ENCODE results near the gene CYTH4. TPM values are rescaled to one million over a fixed set of nuclear protein-coding genes. Genes with fewer than 3 reads are reported as not detected.
"Not testable (repeated sequence)": the region's sequence is repeated elsewhere in the genome, so short reads cannot be mapped to it uniquely, and the experiment has no call there.

Gene CYTH4
- total RNA-seq, 2 donors from 2014 or later, result 20.7 to 31.7 TPM

DNA sequence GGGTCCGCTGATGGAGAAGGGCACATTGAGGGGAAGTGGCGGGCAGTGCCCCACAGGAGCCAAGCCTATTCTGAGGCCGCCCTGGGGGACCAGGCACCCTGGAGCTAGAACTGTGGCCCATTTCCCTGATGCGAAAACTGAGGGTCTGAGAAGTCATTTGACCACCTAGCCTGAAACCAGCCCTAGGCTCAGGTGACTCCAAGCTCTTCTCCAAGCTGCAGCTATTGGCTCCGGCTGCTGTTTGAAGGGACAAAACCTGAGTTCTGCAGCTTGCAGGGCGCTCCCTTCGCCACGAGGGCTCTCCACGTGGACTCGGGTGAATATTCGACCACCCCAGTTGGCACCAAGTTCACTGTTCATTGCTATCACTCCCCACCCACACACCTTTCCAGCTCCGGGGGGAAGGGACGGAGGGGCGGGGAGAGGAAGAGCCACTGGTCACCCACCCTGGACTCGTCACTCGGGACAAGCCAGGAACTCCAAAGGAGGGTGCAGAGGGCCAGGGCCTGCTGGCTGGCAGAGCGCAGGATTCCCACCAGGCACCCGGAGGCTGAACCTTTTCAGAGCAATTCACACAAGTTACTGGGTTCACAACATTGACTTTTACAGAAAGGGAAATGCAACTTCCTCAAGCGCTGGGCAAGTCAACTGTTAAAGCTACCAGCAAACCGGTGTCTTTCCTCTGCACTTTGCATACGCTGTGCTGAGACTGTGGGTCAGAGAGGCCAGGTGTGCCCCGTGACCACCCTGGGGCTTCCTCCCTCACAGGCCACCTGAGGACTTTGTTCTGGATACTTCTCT is 37.2 kb upstream of the CYTH4 start:
- intact Hi-C loops (cut with DNase I), result no loop called here
- DNase-seq (ENCODE audit: low spot score), result peak; percentile 67

DNA sequence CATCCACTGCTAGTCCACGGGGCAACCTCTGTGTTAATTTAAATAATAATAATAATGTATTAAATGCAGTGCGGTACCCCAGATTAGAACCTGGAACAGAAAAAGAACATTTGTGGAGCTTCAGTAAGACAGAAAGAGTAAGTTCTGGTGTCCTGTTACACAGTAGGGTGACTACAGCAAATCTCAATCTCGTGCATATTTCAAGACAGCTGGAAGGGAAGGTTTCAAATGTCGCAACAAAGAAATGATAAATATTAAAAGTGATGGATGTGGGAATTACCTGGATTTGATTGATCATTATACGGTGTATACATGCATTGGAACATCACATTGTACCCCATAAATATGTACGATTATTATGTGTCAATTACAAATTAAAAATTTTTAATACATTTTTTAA is 36.6 kb upstream of the CYTH4 start:
- no peak for DNase-seq (ENCODE audit: low spot score)
- intact Hi-C loops (cut with DNase I), result no loop called here

DNA sequence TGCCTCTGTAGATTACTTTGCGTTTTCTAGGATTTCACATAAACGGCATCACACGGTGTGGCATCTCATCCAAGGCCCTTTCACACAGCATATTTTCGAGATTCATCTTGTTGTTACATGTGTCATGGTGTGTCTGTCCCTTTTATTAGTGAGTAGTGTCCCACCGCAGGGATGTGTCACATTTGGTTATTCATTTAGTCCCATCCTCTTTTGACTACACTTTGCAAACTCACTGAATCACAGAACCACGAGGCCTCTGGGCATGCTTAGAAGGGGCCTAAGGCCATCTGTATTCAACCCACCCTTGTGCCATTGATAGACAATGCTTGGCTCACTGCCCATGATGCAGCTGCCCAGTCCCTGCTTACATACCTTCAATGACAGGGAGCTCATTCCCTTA is 34.1 kb upstream of the CYTH4 start:
- peak; percentile 18 for DNase-seq (ENCODE audit: low spot score)
- intact Hi-C loops (cut with DNase I), result no loop called here

DNA sequence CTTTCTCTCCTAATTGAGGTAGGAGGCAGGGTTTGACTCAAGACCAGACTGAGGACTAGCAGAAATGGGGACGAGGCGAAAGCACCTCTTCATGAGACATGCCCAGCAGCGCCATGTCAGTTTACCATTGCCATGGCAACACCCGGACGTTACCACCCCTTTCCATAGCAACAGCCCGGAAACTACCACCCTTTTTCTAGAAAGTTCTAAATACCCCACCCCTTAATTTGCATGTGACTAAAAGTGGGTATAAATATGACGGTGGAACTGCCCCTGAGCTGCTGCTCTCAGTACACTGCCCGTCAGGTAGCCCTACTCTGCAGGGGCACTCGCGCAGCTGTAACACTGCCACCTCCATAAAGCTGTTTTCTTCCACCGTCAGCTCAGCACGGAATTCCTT is 32.3 kb upstream of the CYTH4 start:
- intact Hi-C loops (cut with DNase I), result no loop called here

DNA sequence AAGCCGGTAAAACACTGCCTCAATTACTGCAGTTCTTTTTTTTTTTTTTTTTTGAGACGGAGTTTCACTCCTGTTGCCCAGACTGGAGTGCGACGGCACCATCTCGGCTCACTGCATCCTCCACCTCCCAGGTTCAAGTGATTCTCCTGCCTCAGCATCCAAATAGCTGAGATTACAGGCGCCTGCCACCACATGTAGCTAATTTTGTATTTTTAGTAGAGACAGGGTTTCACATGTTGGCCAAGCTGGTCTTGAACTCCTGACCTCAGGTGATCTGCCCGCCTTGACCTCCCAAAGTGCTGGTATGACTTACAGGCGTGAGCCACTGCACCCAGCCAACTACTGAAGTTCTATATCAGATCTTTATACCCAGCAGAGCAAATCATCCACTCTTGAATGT is 30.5 kb upstream of the CYTH4 start:
- peak; percentile 13 for DNase-seq (ENCODE audit: low spot score)
- intact Hi-C loops (cut with DNase I), result not testable (repeated sequence)

More for the DNA sequence above, 32.3 kb upstream of the CYTH4 start:
- peak; percentile 62 for DNase-seq (ENCODE audit: low spot score)

DNA sequence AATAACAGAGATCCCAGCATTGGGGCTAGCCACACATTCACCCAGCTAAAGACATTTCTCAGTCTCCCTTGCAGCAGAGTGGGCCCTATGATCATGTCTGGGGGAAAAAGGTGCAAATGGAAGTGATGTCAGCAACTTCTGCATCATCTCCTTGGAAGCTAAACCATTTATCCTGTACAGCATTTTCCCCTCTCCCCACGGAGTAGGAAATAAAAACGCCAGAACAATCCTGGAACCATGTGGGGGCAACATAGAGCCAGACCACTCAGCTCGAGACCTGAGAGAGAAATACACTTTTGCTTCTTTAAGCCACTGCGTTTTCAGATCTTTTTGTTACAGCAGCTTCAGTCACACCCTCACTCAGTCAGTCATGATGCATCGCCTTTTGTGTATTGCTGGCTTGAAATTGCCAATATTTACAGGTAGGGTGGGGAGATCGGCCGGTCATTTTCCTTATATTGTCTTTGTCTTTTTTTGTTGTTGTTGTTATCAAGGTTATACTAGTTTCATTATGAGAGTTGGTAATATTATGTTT is 29.1 kb upstream of the CYTH4 start:
- intact Hi-C loops (cut with DNase I), result no loop called here

DNA sequence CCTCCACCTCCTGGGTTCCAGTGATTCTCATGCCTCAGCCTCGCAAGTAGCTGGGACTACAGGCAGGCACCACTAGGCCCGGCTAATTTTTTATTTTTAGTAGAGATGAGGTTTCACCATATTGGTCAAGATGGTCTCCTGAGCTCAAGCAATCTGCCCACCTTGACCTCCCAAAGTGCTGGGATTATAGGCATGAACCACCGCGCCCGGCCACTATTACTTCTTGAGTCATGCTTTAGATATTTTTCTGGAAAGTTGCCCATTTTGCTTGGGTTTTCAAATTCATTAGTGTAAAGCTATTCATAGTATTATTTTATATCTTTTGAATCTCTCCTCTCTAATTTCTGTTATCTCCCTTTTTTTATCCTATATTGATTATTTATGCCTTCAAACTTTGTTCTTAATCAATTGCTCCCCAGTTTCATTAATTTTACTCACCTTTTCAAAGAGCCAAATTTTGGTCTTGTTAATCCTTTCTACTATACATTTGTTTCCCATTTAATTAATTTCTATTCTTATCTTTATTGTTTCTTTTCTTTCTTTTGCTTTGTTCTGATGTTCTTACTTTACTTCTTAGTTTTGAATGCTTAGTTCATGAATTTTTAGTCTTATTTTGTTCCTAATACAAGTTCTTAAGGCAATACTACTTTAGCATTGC is 28.0 kb upstream of the CYTH4 start:
- intact Hi-C loops (cut with DNase I), result no loop called here
- peak; percentile 2 for DNase-seq (ENCODE audit: low spot score)

More for the DNA sequence above, 29.1 kb upstream of the CYTH4 start:
- no peak for DNase-seq (ENCODE audit: low spot score)

DNA sequence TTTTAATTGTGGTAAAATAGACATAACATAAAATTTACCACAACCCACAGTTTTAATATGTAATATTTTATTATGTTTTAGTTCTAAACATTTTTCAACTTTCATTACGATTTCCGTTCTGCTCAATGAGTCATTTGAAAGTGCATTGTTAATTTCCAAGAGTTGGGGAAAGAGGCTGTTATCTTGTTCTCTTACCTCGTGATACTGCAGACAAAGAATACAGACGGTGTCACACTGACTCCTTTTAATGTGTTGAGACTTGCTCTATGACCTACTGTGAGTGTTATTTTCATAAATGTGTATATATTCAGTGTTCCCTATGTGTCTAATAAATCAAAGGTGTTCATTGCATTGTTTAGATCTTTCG is 27.5 kb upstream of the CYTH4 start:
- intact Hi-C loops (cut with DNase I), result no loop called here

DNA sequence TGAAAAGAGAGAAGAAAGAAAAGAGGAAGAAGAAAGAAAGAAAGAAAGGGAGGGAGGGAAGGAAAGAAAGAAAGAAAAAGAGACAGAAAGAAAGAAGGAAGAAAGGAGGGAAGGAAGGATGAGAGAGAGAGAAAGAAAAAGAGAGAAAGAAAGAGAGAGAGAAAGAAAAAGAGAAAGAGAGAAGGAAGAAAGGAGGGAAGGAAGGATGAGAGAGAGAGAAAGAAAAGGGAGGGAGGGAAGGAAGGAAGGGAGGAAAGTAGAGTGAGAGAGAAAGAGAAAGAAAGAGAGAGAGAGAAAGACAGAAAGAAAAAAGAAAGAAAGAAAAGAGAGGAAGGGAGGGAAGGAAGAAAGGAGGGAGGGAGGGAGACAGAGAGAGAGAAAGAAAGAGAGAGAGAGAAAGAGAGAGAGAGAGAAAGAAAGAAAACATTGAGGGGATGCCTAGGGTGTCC is 26.7 kb upstream of the CYTH4 start:
- intact Hi-C loops (cut with DNase I), result no loop called here
- DNase-seq (ENCODE audit: low spot score), result no peak

More for the DNA sequence above, 27.5 kb upstream of the CYTH4 start:
- DNase-seq (ENCODE audit: low spot score), result no peak

DNA sequence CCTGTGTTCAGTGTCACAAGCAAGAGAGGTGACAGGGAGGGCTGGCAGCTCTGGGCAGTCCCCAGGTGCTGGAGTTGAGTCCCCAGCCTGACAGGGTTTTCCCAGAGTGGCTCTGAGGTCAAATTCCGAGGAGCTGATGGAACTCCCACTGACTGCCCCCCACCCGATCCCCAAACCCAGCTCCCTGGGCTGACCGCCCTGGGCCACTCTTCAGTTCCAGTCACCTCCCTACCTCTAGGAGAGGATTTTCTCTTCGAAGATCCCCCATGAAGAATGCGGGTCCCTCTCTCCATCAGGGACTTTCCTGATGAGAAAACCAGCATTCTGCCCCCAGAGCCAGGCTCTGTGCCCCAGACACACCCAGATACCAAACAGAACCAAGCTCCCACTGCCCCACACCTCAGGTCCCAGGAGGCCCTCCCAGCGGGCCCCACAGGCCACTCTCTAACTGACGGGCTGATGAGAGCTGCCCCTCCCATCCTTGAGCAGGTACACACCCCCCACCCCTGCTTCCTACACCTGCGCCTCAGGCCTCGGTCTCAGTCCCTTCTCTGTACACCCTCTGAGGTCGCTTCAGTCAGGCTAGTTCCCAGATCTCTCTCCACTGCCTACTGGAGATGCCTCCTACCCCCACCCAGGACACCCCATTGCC is 26.1 kb upstream of the CYTH4 start:
- intact Hi-C loops (cut with DNase I), result no loop called here
- DNase-seq (ENCODE audit: low spot score), result peak; percentile 49

DNA sequence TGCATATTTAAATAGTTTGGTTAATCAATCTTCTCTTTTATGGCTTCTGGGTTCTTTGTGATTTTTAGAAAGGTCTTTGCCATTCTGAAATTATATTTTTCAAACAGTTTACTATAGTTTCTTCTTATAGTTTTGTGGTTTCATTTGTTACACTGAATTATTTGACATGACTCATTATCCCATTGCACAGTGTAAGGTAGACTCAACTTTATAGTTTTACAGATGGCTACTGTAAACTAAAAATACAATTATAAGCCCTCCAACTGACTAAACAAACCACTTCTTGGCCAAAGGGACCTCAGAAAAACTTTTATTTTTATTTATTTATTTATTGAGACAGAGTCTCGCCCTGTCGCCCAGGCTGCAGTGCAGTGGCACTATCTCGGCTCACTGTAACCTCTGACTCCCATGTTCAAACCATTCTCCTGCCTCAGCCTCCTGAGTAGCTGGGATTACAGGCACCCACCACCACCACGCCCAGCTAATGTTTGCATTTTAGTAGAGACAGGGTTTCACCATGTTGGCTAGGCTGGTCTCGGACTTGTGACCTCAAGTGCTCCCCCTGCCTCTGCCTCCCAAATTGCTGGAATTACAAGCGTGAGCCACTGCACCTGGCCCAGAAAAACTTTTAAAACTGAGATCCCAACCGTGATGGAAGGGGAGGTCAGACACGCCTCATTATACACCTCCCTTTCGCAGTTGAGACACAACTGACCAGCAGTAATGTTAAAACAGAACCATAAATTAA is 24.1 kb upstream of the CYTH4 start:
- intact Hi-C loops (cut with DNase I), result no loop called here
- peak; percentile 3 for DNase-seq (ENCODE audit: low spot score)

DNA sequence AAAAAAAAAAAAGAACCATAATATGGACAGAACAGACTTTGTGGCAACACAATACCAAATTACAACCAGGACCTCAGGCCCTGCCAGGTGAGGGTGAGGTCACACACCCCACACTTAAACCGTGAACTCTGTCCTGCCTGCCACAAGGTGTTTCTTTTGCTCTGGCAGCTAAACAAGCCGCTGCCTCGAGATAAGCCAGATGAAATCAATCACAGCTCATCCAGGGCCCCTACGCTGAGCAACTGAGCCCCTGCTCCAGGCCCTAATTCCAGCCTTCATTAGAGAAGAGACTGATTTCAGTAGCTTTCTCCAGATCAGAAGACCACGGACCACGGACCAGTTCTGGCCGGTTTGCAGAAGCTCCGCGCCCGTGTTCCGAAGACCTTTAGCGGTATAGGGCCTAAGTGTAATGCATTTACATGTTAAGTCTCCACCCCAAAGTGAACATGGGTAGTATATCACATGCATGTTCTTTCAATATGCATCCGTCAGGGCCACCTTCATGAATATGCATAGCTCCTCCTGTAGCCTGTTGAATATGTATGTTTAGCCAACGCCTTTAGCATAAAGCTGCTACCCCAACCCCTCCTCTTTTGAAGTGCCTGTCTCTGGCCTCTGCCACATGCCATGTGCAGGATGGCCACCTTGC is 23.4 kb upstream of the CYTH4 start:
- intact Hi-C loops (cut with DNase I), result no loop called here
- DNase-seq (ENCODE audit: low spot score), result peak; percentile 30

DNA sequence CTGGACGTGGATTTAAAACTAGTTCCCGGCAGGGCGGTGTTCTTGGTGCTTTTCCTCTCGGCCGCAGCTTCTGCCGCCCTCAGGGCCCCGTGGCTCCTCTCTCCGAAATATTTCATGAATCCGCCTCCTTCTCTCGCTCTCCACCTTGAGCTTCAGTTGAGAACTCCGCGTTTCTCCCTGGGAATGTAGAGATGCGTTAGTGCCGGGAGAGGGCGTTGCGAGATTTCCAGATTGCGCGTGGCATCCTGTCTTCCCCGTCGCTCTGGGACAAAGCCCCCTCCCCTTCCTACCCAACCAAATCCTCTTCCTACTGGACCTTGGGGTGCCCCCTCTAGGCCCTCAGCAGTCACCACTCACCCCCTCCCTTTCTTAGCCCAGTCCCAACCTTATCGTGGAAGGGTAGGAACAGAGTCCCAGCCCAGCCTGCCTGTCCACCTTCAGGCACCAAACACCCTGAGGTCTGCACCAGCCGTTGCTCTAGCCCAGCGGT is 22.7 kb upstream of the CYTH4 start:
- DNase-seq (ENCODE audit: low spot score), result peak; percentile 49
- intact Hi-C loops (cut with DNase I), result loop anchor here in 1 of 2 donors (5.0 kb wide), 1 partner anchor 92 kb away; no protein-coding TSS in a partner anchor

DNA sequence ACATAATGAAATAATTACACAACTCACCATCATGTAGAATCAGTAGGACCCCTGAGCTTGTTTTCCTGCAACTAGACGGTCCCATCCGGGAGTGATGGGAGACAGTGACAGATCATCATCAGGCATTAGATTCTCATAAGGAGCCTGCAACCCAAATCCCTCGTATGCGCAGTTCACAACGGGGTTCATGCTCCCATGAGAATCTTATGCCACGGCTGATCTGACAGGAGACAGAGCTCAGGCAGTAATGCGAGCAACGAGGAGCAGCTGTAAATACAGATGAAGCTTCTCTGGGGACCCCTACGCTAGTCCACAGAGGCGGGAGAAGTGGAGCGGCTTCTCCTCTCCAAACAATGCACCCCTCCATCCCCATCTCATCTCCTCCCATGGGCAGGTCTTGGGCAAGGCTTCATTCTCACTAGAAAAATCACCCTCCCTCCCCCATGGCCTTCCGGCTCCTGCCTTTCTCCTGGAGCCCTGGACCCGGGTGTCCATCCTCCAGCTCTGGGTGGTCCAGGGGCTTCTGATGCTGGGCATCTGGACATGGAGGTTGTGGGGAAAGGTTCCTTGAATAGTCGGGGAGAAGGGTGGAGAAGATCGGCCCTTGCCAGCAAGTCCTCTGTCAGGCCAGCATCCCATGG is 22.0 kb upstream of the CYTH4 start:
- peak; percentile 49 for DNase-seq (ENCODE audit: low spot score)
- intact Hi-C loops (cut with DNase I), result loop anchor here in 1 of 2 donors (5.0 kb wide), 1 partner anchor 93 kb away; no protein-coding TSS in a partner anchor

DNA sequence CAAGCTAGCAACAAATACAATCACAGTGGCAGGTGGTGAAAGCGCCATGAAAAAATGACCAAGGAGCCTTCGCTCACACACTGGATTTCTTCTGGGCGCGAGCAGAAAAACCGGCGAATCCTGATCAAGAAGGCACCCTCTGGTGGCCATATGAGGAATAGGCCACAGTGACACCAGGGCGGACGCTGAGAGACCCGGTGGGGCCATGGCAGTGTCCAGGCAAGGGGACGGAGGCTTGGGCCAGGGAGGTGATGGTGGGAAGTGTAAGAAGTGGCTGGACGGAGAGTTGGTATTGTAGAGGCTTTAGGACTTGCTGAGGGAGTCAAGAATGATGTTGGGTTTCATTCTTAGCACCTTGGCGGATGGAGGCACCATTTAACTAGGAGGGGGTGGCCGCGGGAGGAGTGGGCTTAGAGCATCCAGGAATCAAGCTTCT is 21.4 kb upstream of the CYTH4 start:
- peak; percentile 84 for DNase-seq (ENCODE audit: low spot score)
- intact Hi-C loops (cut with DNase I), result loop anchor here in 1 of 2 donors (5.0 kb wide), 1 partner anchor 94 kb away; no protein-coding TSS in a partner anchor

DNA sequence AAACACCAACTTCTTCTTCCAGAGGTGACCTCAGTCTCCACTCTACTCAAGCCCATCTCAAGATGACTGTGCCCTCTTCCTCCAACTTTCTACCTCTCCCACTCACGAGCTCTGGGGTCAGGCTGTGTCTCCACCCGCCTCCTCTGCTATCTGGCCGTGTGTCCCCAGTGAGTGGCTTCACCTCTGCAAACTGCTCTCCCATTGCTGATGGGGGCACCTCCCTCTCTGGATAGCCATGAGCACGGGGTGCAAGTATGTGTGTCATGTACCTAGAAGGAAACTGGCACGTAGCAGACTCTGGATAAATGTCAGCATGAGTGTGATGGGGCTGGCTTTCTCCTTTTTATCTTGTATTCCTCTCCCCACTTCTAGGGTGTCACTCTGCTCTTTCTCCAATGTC is 20.0 kb upstream of the CYTH4 start:
- peak; percentile 58 for DNase-seq (ENCODE audit: low spot score)
- intact Hi-C loops (cut with DNase I), result loop anchor here in 1 of 2 donors (5.0 kb wide), 1 partner anchor 95 kb away; no protein-coding TSS in a partner anchor

DNA sequence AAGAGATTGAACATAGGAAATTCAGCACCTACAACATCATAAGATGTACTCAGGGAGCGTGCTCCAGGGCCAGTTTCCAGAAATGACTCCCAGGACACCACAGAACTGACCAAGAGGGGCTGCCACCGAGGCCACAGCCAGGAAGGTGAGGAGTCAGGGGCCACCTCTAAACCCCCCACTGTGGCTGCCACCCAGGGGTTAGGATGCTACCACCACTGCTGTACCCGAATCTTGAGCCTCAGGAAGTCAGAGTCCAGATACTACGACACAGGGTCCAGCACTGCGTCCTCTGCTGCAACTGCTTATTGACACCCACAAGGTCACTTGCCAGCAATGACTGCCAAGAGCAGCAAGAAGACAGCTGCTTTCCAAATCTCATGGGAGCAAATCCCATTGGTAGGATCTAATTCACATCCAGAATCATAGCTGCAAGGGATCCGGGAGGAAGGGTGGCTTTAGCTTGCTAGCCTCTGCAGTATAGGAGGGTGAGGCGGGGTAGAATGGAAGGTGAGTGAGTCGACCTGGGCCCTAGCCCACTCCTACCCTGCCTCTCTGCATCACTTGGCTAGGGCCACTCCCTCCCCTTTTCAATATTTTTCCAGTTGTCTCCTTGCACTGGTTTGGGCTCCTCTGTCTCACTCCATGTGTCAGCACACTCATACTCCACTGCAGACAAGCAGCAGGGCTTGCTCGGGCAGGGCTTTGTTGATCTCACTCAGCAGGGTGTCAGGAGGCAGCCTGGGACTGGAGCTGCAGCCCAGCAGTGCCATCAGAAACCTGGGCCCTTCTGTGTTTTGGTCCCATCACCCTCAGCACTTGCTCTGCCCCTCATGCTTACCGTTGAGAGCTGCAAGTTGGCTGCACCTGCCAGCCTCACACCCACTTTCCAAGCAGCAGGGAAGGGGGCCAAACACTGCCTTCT is 18.1 kb upstream of the CYTH4 start:
- DNase-seq (ENCODE audit: low spot score), result peak; percentile 45
- intact Hi-C loops (cut with DNase I), result loop anchor here in 1 of 2 donors (5.0 kb wide), 1 partner anchor 97 kb away; no protein-coding TSS in a partner anchor

All from posterior vena cava (tissue), 2 donors.